SK-N-SH (cell line): ENCODE results near the gene COPS7A. TPM values are rescaled to one million over a fixed set of nuclear protein-coding genes. Genes with fewer than 3 reads are reported as not detected.

Source experiments
- CTCF ChIA-PET: fragments of 300-600, 350-600 bp; formaldehyde crosslinking; extraction: SDS; loops from one replicate; lab custom pipeline; 2021; lab: Yijun Ruan, JAX
- POLR2A ChIA-PET: fragments of 350-600 bp; sonication (Branson Sonifier 250); formaldehyde crosslinking; extraction: SDS; loops from one replicate; lab custom pipeline; 2020; ENCODE audit warnings: antibody characterized with exemption, inconsistent platforms; lab: Yijun Ruan, JAX
- DNase-seq: peaks from one replicate; pipeline ENCODE4 v3.0.0; 2012
- H2AFZ ChIP-seq: fragments of 200-600 bp; sonication (generic); 2 replicates; pipeline ENCODE4 v1.8.1; 2016; ENCODE audit warnings: antibody characterized with exemption, mild to moderate bottlenecking, low read depth
- H3F3A ChIP-seq: fragments of 200-600 bp; sonication (generic); replicated peaks from 2 replicates; pipeline ENCODE3; 2016; ENCODE audit warnings: antibody characterized with exemption, mild to moderate bottlenecking; ENCODE audit not compliant: insufficient read depth
- H3K27ac ChIP-seq, 2 experiments: fragments of 200-500 bp in 1 of 2; fragments of 200-600 bp in 1 of 2; sonication (Bioruptor generic) in 1 of 2; sonication (generic), shearing (Covaris generic) in 1 of 2; 2 replicates each; pipeline versions ENCODE4 v1.5.1 to v1.6.1; 2014 to 2016; ENCODE audit warnings: low read depth in 2 of 2, inconsistent platforms in 1 of 2, low read length in 1 of 2, mild to moderate bottlenecking in 1 of 2, mixed read lengths in 1 of 2
- H3K27me3 ChIP-seq: fragments of 200-600 bp; sonication (generic), shearing (Covaris generic); 2 replicates; pipeline ENCODE4 v1.6.1; 2016; ENCODE audit warnings: mixed run types; ENCODE audit not compliant: insufficient read depth
- H3K36me3 ChIP-seq, 2 experiments: fragments of 200-500 bp in 1 of 2; fragments of 200-600 bp in 1 of 2; sonication (Bioruptor generic) in 1 of 2; sonication (generic) in 1 of 2; replicated peaks in 1 of 2; 2 replicates each; pipeline versions ENCODE3 to v1.5.1; 2014 to 2016; ENCODE audit warnings: low read length in 1 of 2, mild to moderate bottlenecking in 1 of 2; ENCODE audit not compliant: insufficient read depth in 2 of 2, control insufficient read depth in 1 of 2
- H3K4me1 ChIP-seq, 2 experiments: fragments of 200-500 bp in 1 of 2; fragments of 200-600 bp in 1 of 2; sonication (Bioruptor generic) in 1 of 2; sonication (generic), shearing (Covaris generic) in 1 of 2; 2 replicates each; pipeline versions ENCODE4 v1.5.1 to v1.6.1; 2014 to 2016; ENCODE audit warnings: low read depth in 1 of 2, low read length in 1 of 2, mixed run types in 1 of 2; ENCODE audit not compliant: insufficient read depth in 2 of 2, control insufficient read depth in 1 of 2
- H3K4me2 ChIP-seq: fragments of 200-600 bp; sonication (generic), shearing (Covaris generic); 2 replicates; pipeline ENCODE4 v1.6.1; 2017; ENCODE audit warnings: mixed run types
- H3K4me3 ChIP-seq, 2 experiments: fragments of 200-500 bp in 1 of 2; fragments of 200-600 bp in 1 of 2; sonication (Bioruptor generic) in 1 of 2; sonication (generic), shearing (Covaris generic) in 1 of 2; 2 replicates each; pipeline versions ENCODE4 v1.5.1 to v1.8.1; 2014 to 2016; ENCODE audit warnings: low read depth in 2 of 2, inconsistent platforms in 1 of 2, low read length in 1 of 2, mild to moderate bottlenecking in 1 of 2, mixed read lengths in 1 of 2, moderate library complexity in 1 of 2
- H3K79me2 ChIP-seq: fragments of 200-600 bp; sonication (generic); 2 replicates; pipeline ENCODE4 v1.8.1; 2017; ENCODE audit warnings: mild to moderate bottlenecking; ENCODE audit not compliant: insufficient read depth
- H3K9ac ChIP-seq: fragments of 200-600 bp; sonication (generic); 2 replicates; pipeline ENCODE4 v1.6.1; 2017; ENCODE audit warnings: mixed run types
- H3K9me2 ChIP-seq: fragments of 200-600 bp; sonication (generic); 2 replicates; pipeline ENCODE4 v1.6.1; 2017; ENCODE audit warnings: mixed run types
- H3K9me3 ChIP-seq: fragments of 200-600 bp; sonication (generic); 2 replicates; pipeline ENCODE4 v1.6.1; 2017; ENCODE audit warnings: mixed run types, mild to moderate bottlenecking, moderate library complexity
- H4K20me1 ChIP-seq: fragments of 200-600 bp; sonication (generic); 2 replicates; pipeline ENCODE4 v1.6.1; 2017; ENCODE audit warnings: mild to moderate bottlenecking, mixed run types; ENCODE audit not compliant: insufficient read depth
- GABPA ChIP-seq: IDR thresholded peaks from 2 replicates; pipeline ENCODE4 v1.4.0; 2012; ENCODE audit warnings: low read depth, mild to moderate bottlenecking
- GATA2 ChIP-seq: sonication (generic); formaldehyde crosslinking; IDR thresholded peaks from 2 replicates; pipeline ENCODE4 v1.5.0; 2020; ENCODE audit warnings: mild to moderate bottlenecking, missing genetic modification reagents
- MEF2A ChIP-seq: IDR thresholded peaks from 2 replicates; pipeline ENCODE4 v1.4.0; 2012; ENCODE audit warnings: low read depth, borderline replicate concordance
- MXI1 ChIP-seq: IDR thresholded peaks from 2 replicates; pipeline ENCODE4 v1.6.1; 2012; ENCODE audit warnings: mild to moderate bottlenecking, low read depth, low read length, improper control_type of control experiment
- PBX3 ChIP-seq: IDR thresholded peaks from 2 replicates; pipeline ENCODE4; 2012
- POLR2AphosphoS5 ChIP-seq: IDR thresholded peaks from 2 replicates; pipeline ENCODE4 v1.6.1; 2012; ENCODE audit warnings: low read depth, low read length
- RAD21 ChIP-seq: IDR thresholded peaks from 2 replicates; pipeline ENCODE4 v1.6.1; 2012; ENCODE audit warnings: mild to moderate bottlenecking, low read length
- REST ChIP-seq: IDR thresholded peaks from 2 replicates; pipeline ENCODE4 v1.6.1; 2012; ENCODE audit warnings: mild to moderate bottlenecking, low read depth, low read length, moderate library complexity
- RXRA ChIP-seq: IDR thresholded peaks from 2 replicates; pipeline ENCODE4 v1.4.0; 2012; ENCODE audit warnings: low read depth, mild to moderate bottlenecking, borderline replicate concordance
- SMC3 ChIP-seq: IDR thresholded peaks from 2 replicates; pipeline ENCODE4 v1.6.1; 2012; ENCODE audit warnings: low read depth, low read length, improper control_type of control experiment
- TCF12 ChIP-seq: IDR thresholded peaks from 2 replicates; pipeline ENCODE4 v1.4.0; 2012
- WGBS: methylation state at CpG from one replicate; pipeline ENCODE4 v1.1.6; 2017; ENCODE audit warnings: low lambda C conversion rate; 5-methylcytosine and 5-hydroxymethylcytosine counted together
- polyA plus RNA-seq, 3 experiments: library from polyadenylated mRNA; depleted of rRNA; stranded (reverse); fragments of >200 nt; gene quantifications; 2 replicates each; pipeline ENCODE4 v1.2.3, GENCODE V29; 2012

COPS7A gene
- polyA plus RNA-seq, 1 of the 3 experiments (the other 2 are of a cell fraction): 191 TPM

GRCh38 chr12:6694701-6695100 lies 29.1 kb upstream of the COPS7A start (continued):
- TF ChIP-seq REST: no peak

GRCh38 chr12:6695313-6696045 lies 28.4 kb upstream of the COPS7A start:
- 0 out of 2 replicates have a peak, but pooled peaks have one; percentile 26 for TF ChIP-seq POLR2AphosphoS5
- TF ChIP-seq GATA2 (CRISPR knock-in tag): no peak
- Histone ChIP-seq H3K36me3 (peaks cover 3 to 19% of the 10 kb centered on the region in 2 experiments), H3K79me2 (peaks cover 21% of the 10 kb centered on the region), H2AFZ (no peak overlapping the region), H3K4me1 (peaks cover 11 to 14% of the 10 kb centered on the region in 2 experiments; a peak in 2 of 4 replicates), H3K9me2 (no peaks in the 10 kb centered on the region), H3K27ac (no peak overlapping the region), H3K27me3 (no peaks in the 10 kb centered on the region), H3K9me3 (no peaks in the 10 kb centered on the region), H3F3A (peaks cover 16% of the 10 kb centered on the region), H3K4me3 (no peak overlapping the region), H4K20me1 (no peaks in the 10 kb centered on the region), H3K9ac (no peak overlapping the region), H3K4me2 (no peak overlapping the region)
- POLR2A ChIA-PET: interaction anchor here (0.9 kb wide), 1 partner anchor 29 kb away, joined by 3 read pairs; the partner anchor contains the start of gene COPS7A
- 60% methylated on average over 5 of the region's 11 CpGs for WGBS
- CTCF ChIA-PET: interaction anchor here (0.8 to 2.3 kb wide), 6 partner anchors 11 to 142 kb away, joined by 3 to 10 read pairs (median 4); partner anchors contain the start of genes IFFO1 and MLF2
- DNase-seq: no peak

- Histone ChIP-seq H3K27me3 (no peaks in the 10 kb centered on the region), H3K27ac (no peak overlapping the region), H3K9me3 (no peaks in the 10 kb centered on the region), H3K9ac (no peak overlapping the region), H3K4me1 (peaks cover 6 to 13% of the 10 kb centered on the region in 2 experiments; a peak in 2 of 4 replicates), H3K4me3 (no peak overlapping the region), H3K4me2 (no peak overlapping the region), H3K9me2 (no peaks in the 10 kb centered on the region), H3K79me2 (peaks cover 11% of the 10 kb centered on the region), H2AFZ (no peak overlapping the region), H4K20me1 (no peaks in the 10 kb centered on the region), H3F3A (peaks cover 14% of the 10 kb centered on the region), H3K36me3 (peaks cover 0 to 15% of the 10 kb centered on the region in 2 experiments)
- ChIA-PET POLR2A (interaction anchor here (3.1 kb wide), 1 partner anchor 8 kb away, joined by 38 read pairs; the partner anchor contains the start of gene ZNF384), CTCF (interaction anchor here (1.0 to 2.3 kb wide), 8 partner anchors 8 to 144 kb away, joined by 3 to 10 read pairs (median 4); partner anchors contain the start of genes IFFO1, MLF2 and ZNF384)
- 90% methylated on average over 15 of the region's 17 CpGs for WGBS
- DNase-seq: no peak
- TF ChIP-seq MEF2A (no peak), SMC3 (no peak), PBX3 (no peak), RAD21 (no peak), RXRA (no peak), MXI1 (no peak), GABPA (no peak), TCF12 (no peak), REST (no peak)
Observed at GRCh38 chr12:6696690-6697583, 26.9 kb upstream of the COPS7A start.
